ENCODE data around the gene STK17A.

The STK17A gene

DNA sequence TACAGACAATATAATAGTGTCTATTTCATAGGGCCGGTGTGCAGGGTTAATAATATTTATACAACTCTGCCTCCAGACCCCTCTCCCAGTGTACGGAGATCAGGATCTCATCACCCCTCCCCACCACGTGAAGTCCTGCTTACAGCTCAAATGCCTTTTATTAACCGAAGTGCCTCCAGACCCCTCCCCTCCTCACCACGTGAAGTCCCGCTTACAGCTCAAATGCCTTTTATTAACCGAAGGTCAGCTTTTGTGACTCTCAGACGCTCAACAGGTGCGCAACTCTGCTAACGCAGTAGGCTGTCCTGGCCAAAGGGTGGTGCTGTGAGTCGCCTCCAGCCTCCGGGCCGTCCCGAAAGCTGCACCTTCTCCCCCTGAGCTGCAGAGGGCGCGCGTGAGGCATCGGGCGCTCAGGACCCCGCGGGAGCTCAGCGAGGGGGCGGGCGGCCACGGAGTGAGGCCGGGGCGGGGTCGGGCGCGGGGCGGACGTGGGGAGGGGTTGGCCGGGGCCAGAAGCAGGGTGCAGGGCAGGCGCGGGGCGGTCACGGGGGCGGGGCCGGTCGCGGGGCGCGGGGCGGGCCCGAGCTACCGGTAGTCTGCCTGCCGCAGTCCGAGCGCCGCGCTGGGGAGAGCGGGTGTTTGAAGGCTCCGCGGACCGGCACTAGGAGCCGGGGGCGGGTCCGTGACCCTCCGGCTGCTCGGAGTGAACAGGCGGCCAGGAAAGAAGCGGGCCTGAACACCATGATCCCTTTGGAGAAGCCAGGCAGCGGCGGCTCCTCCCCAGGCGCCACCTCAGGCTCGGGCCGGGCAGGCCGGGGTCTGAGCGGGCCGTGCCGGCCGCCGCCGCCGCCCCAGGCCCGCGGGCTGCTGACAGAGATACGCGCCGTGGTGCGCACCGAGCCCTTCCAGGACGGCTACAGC is at the start of gene STK17A:
Gene STK17A (plus strand): TSS at position 606 of the 921 bp plus-strand sequence. CDS start 136 bp downstream, at position 742.
- DNase-seq, result peak; percentile 80

DNA sequence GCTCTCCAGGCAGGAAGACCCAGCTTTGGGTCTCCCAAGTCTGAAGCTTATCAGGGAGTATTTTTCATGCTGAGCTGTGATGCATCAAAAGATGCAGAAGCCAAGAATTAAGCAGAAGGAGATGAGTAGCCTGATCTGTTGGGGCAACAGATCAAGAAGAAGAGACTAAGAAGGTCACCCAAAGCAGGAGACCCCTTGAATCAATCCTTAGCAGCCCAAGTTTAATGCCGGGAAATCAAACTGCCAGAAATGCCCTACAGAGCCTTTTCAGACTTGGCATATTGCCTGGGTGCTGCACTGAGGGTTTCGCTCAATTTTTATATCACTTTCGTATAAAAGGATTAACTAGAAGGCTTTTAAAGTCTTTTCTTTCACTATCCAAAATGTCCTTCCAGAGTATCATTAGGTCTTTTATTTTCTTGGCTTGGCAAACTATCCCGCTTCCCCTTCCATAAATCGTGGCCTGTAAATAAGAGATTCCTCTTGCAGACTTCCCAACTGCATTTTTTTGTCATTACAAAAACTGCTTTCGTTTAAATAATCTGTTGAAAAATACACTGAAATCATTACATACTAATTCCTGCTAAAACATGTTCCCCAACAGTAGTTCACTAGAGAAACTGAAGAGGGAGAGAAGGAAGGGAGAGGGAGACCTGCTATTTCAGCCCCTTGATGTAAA is 49.0 kb upstream of the STK17A start:
- DNase-seq, result no peak

DNA sequence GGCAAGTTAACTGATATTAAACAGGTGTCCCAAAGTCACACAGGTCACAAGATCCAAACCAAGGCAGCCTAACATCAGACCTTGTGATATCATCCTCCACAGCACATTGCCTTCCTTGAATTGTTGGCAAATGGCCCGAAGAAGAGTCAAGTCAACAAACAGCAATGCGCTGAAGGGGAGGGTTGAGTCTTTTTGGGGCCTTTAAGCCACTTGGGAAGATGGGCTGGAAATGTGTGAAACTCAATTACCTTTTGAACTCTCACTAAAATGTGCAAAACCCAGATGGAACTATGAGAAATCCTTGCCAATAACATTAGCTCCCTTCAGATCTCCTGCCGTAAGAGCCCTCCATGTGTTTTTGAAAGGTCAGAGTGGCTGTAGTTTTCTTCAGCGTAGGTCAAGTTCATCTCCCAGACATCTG is 47.9 kb upstream of the STK17A start:
- no peak for DNase-seq

DNA sequence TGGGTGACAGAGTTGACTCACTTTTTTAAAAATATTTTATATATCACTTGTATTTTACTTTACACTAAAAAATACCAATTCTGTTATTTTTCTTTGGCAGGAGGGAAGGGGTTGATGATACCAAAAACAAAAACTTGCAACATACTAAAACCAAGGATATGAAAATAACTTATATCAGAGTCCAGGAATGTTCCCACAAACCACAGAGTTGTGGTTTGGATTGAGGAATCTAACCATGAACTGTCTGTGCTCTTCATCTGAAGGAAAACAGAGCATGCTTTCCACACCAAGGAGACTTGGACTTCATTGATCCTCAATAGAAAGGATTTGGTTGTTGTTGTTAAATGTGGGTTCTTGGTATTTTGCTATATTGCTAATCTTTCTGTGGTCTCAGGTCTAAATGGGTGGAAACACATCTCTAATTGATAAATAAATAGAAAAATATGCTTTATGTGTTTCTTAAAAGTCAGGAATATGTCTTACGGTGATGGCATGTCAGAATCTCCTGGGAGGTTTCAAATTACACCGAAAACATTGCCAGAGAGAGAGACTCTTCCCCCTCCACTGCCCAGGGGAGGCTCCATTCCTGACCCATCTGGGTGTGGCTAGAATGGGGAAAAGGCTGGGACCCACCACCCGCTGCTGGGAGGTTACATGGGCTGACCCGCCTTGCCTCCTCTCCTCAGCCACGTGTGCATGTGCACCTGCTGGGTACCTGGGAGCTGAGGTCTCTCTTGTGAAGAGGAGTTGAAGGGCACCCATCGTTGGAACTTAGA is 46.9 kb upstream of the STK17A start:
- DNase-seq, result no peak

DNA sequence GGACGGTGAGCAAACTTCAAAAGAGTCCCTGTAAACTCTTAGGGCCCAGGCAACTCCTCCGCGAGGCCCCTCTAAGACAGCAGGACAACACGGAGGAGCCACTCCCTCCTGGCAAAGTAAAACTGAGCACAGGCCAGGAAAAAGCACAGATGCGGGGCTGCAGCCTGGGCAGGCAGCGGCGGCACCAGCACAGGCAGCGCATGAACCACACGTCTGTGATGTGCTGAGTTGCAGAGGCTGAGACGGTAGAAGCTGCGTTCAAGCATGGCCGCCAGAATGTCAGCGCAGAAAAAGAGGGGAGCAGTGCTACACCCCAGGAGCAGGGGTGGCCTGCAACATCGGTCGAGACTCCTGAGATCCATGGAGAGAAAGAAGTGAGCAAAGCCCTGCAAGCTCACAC is 46.1 kb upstream of the STK17A start:
- no peak for DNase-seq

DNA sequence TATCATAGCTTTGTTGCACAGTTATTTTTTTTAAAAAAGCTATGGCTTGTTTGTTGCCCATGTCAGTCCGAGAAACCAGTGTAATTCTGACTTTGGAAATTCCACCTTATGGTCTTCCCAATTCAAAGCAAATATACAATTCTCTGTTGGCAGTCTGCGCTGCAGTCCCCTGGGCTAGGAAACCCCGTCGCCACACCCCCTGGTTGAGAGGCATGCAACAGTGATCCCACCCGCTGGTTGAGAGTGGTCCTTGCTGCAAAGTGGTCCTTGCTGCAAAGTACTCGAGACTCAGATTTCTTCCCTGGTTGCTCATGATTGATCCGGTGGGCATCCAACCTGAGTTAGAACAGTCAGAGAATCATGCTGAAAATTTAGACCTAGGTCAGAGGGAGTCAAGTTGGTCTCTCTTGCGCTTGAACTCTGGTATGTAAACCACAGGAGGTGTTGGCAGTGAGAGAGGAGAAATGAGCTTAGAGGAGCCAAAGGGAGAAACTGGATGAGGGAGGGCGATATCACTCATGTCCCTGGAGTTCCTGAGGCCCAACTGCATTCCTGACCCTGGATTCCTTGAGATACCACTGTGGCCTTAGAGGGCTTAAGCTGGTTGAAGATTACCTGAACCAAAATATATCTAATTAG is 45.0 kb upstream of the STK17A start:
- no peak for DNase-seq

DNA sequence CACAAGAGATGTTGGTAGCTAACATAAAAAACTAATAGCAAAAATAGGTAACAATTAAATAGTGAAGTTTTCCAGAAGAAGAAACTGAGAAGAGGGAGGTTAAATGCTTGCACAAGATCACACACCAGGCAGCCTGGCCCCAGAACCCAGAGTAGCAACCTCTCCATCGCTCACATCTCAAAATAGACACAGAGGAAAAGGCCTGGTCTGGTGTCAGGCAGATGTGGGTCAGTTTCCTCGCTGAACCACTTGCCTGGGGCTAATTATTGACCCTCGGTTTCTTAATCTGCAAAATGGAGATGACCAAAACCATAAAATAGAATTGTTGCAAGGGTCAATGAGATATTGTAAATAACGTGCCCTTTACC is 44.5 kb upstream of the STK17A start:
- no peak for DNase-seq

DNA sequence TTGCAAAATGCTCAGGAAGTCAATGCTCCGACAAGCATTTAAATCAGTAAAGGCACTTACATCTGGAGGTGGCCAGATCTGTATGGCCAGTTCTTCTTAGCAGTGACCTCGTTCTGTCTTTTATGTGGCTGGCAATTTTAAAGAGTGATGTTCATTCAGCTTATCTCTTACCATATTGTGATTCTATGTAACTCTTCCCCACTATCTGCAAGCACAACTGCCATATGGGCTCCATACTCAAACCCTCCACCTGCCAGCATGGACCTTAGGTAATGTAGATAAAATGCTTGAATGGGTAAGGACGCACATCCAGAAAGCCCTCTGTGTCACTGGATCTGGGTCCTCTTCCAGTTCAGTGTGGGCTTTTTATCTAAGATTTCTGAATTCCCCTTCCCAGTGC is 42.4 kb upstream of the STK17A start:
- no peak for DNase-seq

DNA sequence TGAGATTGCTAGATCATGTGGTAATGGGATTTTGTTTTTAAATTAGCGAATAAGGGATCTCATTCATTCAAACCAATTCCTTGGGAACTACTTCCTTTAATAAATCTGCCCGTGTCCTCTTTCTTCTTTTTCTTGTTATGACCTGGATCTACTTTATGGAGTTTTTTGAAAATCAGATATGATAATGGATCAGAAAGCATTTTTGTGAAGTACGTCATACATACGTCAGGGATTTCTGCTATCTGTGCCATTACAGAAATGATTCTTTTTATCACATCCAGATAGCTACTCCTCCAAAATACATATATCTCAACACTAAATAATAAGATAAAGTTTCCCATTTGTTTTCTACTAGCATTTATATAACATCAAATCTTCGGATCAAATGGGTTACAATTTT is 40.2 kb upstream of the STK17A start:
- no peak for DNase-seq

DNA sequence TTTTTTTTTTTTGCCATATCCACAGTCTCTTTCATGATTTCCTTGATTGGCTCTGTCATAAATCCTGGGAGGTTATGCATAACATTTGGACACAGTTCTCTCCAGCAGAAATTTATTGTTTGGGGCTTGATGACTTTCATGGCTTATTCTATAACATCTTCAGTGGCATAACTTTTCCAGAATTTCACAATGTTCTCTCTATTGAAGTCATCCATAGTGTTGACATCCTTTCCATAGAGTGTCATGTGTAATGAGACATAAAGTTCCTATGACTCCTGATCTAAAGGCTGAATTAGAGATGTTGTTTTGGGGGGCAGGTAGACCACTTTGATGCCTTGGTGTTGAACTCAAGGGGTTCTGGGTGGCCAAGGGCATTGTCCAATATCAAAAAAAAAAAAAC is 36.7 kb upstream of the STK17A start:
- DNase-seq, result no peak

DNA sequence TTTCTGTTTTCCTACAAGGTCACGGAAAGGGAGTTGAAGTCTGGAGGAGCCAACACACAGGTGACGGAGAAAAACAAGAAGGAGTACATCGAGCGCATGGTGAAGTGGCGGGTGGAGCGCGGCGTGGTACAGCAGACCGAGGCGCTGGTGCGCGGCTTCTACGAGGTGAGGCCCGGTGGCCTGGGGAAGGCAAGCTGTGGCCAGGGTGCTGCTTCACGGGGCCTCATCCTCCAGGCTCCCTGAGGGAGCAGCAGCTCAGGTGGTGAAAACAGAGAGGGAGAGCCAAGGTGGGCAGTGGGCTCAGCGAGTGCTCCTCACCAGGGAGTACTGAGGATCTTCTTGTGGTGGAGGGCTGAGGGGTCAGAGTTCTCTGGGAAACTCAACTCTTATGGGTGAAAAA is 32.5 kb upstream of the STK17A start:
- DNase-seq, result no peak

DNA sequence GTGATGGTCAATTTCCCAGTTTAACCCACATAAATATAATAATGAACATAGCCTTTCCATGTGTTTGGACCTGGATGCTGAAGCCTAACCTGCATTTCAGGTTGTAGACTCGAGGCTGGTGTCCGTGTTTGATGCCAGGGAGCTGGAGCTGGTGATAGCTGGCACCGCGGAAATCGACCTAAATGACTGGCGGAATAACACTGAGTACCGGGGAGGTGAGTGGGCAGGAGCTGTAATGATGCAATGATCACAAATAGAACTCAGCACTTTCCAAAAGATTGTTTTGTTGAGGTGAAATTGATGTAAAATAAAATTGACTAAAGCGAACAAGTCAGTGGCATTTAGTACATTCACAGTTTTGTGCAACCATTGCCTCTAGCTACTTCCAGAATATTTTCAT is 30.8 kb upstream of the STK17A start:
- no peak for DNase-seq

DNA sequence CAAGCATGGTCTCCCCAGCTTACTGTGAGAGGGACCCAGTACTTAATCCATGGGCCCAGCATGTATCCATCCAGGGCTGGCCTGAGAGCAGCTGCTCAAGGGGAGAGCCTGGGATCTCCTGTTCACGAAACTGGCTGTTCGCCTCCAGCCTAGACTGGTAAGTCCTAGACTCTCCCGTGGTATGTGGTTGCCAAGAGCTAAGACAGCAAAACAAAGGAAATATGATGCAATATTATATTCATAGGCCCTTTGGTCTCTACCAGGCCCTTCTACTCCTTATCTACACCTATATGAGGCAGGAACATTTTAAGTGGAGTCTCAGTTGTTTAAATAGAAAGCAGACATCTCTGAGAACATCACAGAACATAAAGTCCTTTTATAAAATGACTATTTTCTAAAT is 28.9 kb upstream of the STK17A start:
- peak; percentile 25 for DNase-seq

DNA sequence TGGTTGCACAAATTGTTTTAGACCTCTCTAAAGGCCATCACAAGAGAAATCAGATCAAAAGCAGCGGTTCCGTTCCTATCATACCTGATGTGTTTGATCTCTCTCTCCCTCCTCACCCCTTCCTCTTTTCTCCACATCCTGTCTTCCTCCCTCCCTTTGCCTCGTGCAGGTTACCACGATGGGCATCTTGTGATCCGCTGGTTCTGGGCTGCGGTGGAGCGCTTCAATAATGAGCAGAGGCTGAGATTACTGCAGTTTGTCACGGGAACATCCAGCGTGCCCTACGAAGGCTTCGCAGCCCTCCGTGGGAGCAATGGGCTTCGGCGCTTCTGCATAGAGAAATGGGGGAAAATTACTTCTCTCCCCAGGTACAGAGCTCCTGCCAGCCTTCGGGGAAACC is 28.5 kb upstream of the STK17A start:
- DNase-seq, result no peak

DNA sequence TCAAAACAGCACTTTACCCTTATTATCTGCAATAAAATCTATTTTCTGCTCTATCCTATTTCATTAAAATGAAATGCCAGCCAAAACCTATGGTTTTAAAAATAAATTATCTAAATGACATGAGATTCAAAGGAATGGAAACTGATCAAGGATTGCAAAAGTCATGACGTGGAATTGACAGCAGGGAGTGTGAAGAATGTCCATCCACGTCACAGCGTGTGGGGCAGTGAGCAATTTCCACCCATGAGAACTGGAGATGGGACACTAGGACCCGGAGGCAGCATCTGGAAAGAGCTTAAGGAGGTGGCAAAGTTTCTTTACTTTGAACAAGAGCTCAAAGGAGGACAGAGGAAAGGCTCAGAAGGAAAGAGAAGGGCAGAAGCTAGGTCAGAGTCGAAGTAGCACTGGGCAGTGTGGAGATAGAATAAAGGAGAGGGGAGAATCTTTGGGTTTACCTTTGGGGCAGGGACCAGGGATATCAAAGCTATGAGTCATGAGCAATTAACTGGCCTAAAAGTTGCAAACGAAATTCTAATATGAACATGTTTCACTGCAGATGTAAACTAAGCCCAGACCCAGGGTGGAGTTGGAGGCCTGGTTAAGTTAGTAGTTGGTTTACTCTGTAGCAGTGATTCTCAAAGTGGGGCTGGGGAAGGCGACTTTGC is 24.9 kb upstream of the STK17A start:
- DNase-seq, result no peak

DNA sequence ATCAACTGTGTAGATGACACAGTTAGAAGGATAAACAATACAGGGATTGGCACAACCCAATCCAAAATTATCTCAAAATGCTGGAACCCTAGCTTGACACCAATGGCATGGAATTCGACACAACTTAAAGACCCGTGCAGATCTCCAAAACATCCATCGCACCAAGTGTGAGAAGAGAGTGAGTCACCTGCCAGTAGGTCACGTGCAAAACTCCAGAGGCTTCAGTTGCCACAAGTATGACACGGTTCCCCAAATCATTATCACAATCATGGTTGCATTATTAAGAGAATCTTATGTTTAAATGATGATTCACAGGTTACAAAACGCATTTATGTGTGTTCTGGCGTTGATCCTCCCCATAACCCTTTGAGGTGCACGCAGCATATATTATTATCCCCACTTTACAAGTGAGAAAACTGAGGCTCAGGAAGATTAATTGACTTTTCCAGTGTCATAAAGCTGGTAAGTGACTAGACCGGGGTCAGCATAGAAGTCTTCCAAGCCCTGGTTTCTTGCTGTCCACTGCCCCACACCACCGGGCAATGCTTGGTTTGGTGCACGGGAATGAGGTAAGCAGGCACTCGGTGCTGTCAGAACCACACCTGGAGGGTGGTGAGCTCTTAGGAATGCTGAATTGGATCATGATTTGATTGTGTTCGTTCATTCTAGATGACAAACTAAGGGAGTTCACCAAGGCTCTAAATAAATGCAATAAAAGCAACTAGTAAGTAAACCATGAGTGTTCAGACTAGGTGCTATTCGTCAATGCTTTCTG is 23.6 kb upstream of the STK17A start:
- DNase-seq, result no peak

DNA sequence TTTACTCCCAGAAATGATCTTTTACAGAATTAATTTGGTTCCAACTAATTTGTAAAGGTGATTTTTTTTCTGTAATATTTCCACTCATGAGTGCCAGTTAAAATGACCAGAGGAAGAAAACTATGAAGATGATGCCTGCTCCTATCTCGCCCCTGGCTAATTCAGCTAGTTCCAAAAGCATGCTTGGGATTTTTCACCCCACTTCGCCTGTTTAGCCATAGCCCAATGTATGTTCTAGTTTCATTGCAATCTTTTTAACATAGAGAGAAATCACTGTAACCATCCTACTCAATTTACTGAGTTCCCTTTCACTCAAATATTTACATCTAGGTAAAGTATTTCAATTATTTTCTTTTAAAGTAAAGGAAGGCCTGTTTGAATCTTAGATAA is 23.0 kb upstream of the STK17A start:
- DNase-seq, result no peak

DNA sequence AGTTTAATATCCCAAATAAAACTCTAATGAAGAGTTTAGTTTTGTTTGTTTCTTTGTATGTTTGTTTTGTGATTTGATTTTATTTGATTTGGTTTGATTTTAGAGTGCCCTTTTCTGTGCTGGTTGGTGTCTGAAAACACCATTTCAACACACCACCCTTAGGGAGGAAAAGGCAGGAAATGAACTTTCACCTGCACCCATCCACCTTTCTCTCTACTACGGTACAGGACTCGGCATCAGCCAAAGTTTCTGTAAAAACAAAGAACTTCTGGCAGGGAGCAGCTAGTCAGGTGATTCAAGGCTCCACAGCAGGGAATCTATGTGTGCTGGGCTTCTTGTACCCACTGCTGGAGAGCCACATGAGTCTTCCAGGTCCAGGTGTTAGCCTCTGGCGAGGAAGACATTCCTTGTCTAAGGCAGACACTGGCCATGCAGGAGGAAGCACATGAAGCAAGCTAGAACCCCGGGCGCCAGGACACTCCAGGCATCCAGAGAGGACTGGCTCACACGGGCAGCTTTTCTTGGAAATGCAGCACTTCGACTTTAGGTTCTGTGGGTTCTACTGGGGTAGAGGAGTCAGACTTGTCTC is 22.1 kb upstream of the STK17A start:
- DNase-seq, result no peak

DNA sequence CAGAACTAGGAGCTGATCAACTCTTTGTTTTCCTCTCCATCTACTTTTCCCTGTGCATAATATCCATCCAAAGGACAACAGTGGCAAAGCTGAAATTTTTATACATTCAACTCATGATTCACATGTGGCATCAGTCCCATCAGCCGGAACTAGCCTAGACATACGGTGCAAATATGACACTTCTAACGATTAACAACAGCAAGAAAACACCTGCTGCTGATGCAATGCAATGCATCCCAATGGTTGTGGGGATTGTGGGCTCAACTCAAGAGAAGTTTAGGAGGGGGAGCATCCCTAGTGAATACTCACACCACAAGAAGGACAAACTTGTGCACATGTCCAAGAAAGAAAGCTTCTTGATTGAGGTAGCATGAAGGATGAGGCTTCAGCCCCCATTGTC is 20.5 kb upstream of the STK17A start:
- DNase-seq, result no peak

DNA sequence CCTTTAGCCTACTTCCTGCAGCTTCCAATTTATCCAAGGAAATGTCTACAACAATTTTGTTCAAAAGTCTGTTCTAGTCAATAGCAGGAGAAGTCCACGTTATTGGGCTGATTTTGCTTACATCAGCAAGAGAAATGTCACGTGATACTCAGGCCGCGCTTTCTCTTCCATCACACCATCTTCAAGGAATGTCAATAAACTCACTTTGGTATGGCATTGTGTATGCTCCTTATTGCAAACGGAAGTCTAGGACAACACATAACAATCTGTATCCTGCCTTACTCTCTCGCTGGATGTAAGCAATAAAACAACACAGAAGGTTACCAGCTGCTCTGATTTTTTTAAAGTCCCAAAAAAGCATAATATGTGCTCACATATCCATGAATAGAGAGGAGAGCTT is 17.1 kb upstream of the STK17A start:
- DNase-seq, result no peak

DNA sequence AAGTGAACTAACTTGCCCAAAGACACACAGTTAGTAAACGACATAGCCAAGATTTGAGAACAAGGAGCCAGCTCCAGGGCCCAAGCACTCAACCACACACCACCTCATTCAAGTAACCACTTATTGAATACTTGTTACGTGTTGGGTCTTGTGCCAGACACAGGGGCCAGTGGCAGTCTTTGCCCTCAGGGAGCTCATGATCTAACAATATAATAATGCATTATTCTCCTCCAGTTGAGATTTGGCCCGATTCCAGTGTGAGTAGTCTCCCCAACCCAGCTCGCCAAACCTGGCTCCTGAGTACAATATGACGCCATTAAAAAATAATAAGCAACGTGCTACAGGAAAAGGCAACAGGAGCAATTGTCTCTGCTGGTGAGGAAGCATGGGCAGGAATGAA is 14.4 kb upstream of the STK17A start:
- no peak for DNase-seq

Measured in GF-D8 (cell line).